T-cell (primary cell): ENCODE results near the gene GNAI1. TPM values are rescaled to one million over a fixed set of nuclear protein-coding genes. Genes with fewer than 3 reads are reported as not detected.

Experiments
- ATAC-seq, 4 experiments: fragments of 200-7000 bp in 3 of 4; fragments of 150-1000 bp in 1 of 4; cut with Tn5 transposase; replicated peaks in 1 of 4; 1 replicate in 3 of 4; 2 replicates in 1 of 4; pipeline ENCODE4 v1.10.0; 2021; ENCODE audit warnings: moderate library complexity in 3 of 4, mild to moderate bottlenecking in 2 of 4, moderate number of reproducible peaks in 1 of 4
- CTCF ChIA-PET, 2 donors: fragments of 300-600 bp; sonication (Branson Sonifier 250); formaldehyde crosslinking; loops; one replicate each; lab custom pipeline; 2022; ENCODE audit warnings: antibody characterized with exemption in 2 of 2; lab: Charles Lee
- POLR2A ChIA-PET, 2 donors: fragments of 300-600 bp; sonication (Branson Sonifier 250); formaldehyde crosslinking; loops; one replicate each; lab custom pipeline; 2022; ENCODE audit warnings: antibody characterized with exemption in 2 of 2; lab: Charles Lee
- DNase-seq, 35 experiments: peaks; one replicate each; pipeline versions ENCODE4 v3.0.0 to v3.0.0-alpha.2; 2013 to 2023
- H3K27ac ChIP-seq: one replicate; pipeline ENCODE4 v1.5.1; 2013; ENCODE audit warnings: low read length
- H3K27me3 ChIP-seq, 2 experiments: replicated peaks in 1 of 2; 1 replicate in 1 of 2; 2 replicates in 1 of 2; pipeline versions ENCODE4 v1.6.1 to v1.7.0; 2013; ENCODE audit warnings: low read length in 1 of 2, mixed read lengths in 1 of 2; ENCODE audit not compliant: control insufficient read depth in 2 of 2, insufficient read depth in 2 of 2; ENCODE audit errors: extremely low read depth in 1 of 2
- H3K36me3 ChIP-seq, 2 donors: 1 replicate in 1 of 2; 2 replicates in 1 of 2; pipeline versions ENCODE4 v1.6.1 to v1.7.0; 2013; ENCODE audit warnings: low read length in 1 of 2; ENCODE audit not compliant: control insufficient read depth in 2 of 2, insufficient read depth in 1 of 2; ENCODE audit errors: extremely low read depth in 1 of 2
- H3K4me1 ChIP-seq, 2 experiments: 1 replicate in 1 of 2; 2 replicates in 1 of 2; pipeline versions ENCODE4 v1.6.1 to v1.7.0; 2013; ENCODE audit warnings: low read length in 2 of 2, mixed read lengths in 1 of 2; ENCODE audit not compliant: insufficient read depth in 2 of 2, control insufficient read depth in 1 of 2; ENCODE audit errors: extremely low read depth in 1 of 2
- H3K4me3 ChIP-seq, 2 donors: 1 replicate in 1 of 2; 2 replicates in 1 of 2; pipeline versions ENCODE4 v1.5.1 to v1.7.0; 2013; ENCODE audit warnings: mild to moderate bottlenecking in 2 of 2, low read length in 1 of 2, moderate library complexity in 1 of 2; ENCODE audit not compliant: control insufficient read depth in 1 of 2; ENCODE audit errors: extremely low read depth in 1 of 2
- H3K9me3 ChIP-seq: 2 replicates; pipeline ENCODE4 v1.7.0; 2013
- H3K27ac Mint-ChIP-seq, 2 donors: one replicate each; pipeline ENCODE4 v1.8.0; 2020 to 2021; ENCODE audit warnings: mild to moderate bottlenecking in 2 of 2, mixed read lengths in 2 of 2
- H3K27me3 Mint-ChIP-seq, 2 donors: one replicate each; pipeline ENCODE4 v1.8.0; 2021 to 2022; ENCODE audit warnings: mixed read lengths in 2 of 2
- H3K36me3 Mint-ChIP-seq: one replicate; pipeline ENCODE4 v1.8.0; 2021; ENCODE audit warnings: mixed read lengths
- H3K4me1 Mint-ChIP-seq, 3 donors: one replicate each; pipeline ENCODE4 v1.8.0; 2020 to 2022; ENCODE audit warnings: mixed read lengths in 3 of 3, mild to moderate bottlenecking in 1 of 3
- H3K4me3 Mint-ChIP-seq, 3 donors: one replicate each; pipeline ENCODE4 v1.8.0; 2020 to 2022; ENCODE audit warnings: mild to moderate bottlenecking in 3 of 3, mixed read lengths in 3 of 3, moderate library complexity in 3 of 3
- H3K9me3 Mint-ChIP-seq, 3 donors: one replicate each; pipeline ENCODE4 v1.8.0; 2020 to 2022; ENCODE audit warnings: mixed read lengths in 3 of 3
- WGBS: methylation state at CpG from one replicate; pipeline ENCODE4 v1.1.5; 2013; ENCODE audit warnings: missing lambda C conversion rate; ENCODE audit not compliant: insufficient coverage; 5-methylcytosine and 5-hydroxymethylcytosine counted together
- total RNA-seq, 35 experiments: library from RNA in 6 of 35; stranded (reverse) in 6 of 35; fragments of 120-200 nt in 1 of 35; gene quantifications; one replicate each; pipeline versions ENCODE4 v1.2.1 to v1.2.4 and lab custom pipeline; 2013 to 2026

Gene GNAI1
- total RNA-seq, 5 donors from 2014 or later (not counting 1 experiment from before 2014, with no cell fraction given), result 0.79 to 3.3 (median 1.4) TPM

DNA sequence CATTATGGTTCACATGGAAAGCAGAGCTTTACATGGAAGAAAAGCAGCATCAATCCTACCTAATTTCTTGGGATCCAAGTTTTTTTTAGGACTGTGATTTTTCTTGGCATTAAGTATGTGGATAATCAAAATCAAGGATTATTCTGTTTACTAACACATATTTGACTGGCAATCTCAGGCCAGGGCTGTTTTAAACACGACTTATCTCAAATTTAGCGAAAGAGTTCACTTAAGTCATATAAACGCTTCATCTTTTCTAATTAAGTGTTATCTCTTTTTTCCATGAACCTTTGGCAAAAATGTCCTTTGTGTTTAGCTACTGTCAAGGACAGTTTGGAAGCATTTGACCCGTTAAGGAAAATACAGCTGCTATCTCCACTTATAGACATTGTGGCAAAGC is 92.0 kb downstream of the GNAI1 start:
- CTCF ChIA-PET, result no interaction called here
- no peaks in the 10 kb centered on the region for H3K4me1 ChIP-seq
- no peak overlapping the region for H3K27ac ChIP-seq
- DNase-seq (no peak), ATAC-seq (no peak)
- Mint-ChIP-seq H3K4me1 (no peaks in the 10 kb centered on the region), H3K9me3 (no peaks in the 10 kb centered on the region), H3K36me3 (no peaks in the 10 kb centered on the region), H3K4me3 (no peak overlapping the region), H3K27ac (no peak overlapping the region), H3K27me3 (peaks cover 0 to 3% of the 10 kb centered on the region in 2 donors)
- WGBS, result 100% methylated on average over 1 of the region's 4 CpGs
- H3K4me3 ChIP-seq, result no peak overlapping the region
- H3K9me3 ChIP-seq, result no peaks in the 10 kb centered on the region
- POLR2A ChIA-PET, result interaction anchor here in 1 of 2 donors (0.7 kb wide), 1 partner anchor 1709 kb away, joined by 4 read pairs; no protein-coding TSS in a partner anchor
- no peaks in the 10 kb centered on the region for H3K27me3 ChIP-seq
- no peaks in the 10 kb centered on the region for H3K36me3 ChIP-seq

DNA sequence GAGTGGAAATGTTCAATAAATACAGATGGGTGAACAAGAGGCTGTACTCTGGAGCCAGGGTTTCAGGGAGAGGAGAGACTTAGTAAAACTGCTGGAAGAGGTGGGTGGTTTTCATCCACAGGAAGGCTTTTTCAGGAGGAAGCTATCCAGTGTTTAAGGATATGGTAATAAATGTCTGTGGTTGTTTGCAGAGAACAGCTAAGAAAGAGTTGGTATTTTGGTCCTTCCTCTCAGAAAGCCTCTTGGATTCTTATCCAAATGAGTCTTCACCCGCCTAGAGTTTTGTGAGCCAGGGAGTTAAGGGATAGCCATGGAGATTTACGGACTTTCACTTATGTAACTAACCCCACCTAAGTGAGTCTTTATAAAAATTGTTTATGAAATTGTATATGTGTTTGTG is 95.7 kb downstream of the GNAI1 start:
- Mint-ChIP-seq H3K4me3 (no peak overlapping the region), H3K27me3 (peaks cover 0 to 3% of the 10 kb centered on the region in 2 donors), H3K4me1 (no peaks in the 10 kb centered on the region), H3K27ac (no peak overlapping the region), H3K9me3 (no peaks in the 10 kb centered on the region), H3K36me3 (no peaks in the 10 kb centered on the region)
- H3K4me3 ChIP-seq, result no peak overlapping the region
- ChIA-PET CTCF (no interaction called here), POLR2A (no interaction called here)
- no peaks in the 10 kb centered on the region for H3K4me1 ChIP-seq
- H3K36me3 ChIP-seq, result no peaks in the 10 kb centered on the region
- H3K27me3 ChIP-seq, result no peaks in the 10 kb centered on the region
- DNase-seq, result no peak
- ATAC-seq, result no peak
- no peaks in the 10 kb centered on the region for H3K9me3 ChIP-seq
- H3K27ac ChIP-seq, result no peak overlapping the region
- WGBS, result no CpG with 5 or more reads among the region's 2 CpGs

DNA sequence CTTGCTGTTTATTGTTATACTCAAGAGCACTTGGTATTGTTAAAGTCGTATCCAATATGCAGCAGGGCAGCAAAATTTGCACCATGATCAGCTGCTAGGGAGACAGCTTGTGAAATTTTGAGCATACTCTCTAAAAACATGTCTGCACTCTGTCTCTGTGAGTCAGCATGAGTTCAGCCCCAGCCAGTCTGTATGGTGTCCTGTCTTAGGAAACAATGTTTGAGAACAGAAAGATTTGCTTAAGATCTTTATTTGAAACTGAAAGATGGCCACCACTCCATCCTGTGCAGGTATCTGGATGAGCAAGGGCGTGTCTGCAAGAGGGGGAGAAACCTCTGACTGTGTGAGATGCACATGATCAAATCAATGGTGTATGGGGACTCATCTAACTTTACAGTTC is 97.1 kb downstream of the GNAI1 start:
- Histone ChIP-seq H3K27me3 (no peaks in the 10 kb centered on the region), H3K9me3 (no peaks in the 10 kb centered on the region), H3K36me3 (no peaks in the 10 kb centered on the region), H3K4me1 (no peaks in the 10 kb centered on the region), H3K27ac (no peak overlapping the region), H3K4me3 (no peak overlapping the region)
- Mint-ChIP-seq H3K27ac (no peak overlapping the region), H3K4me1 (no peaks in the 10 kb centered on the region), H3K36me3 (no peaks in the 10 kb centered on the region), H3K4me3 (no peak overlapping the region), H3K27me3 (peaks cover 0 to 2% of the 10 kb centered on the region in 2 donors), H3K9me3 (no peaks in the 10 kb centered on the region)
- ChIA-PET CTCF (no interaction called here), POLR2A (no interaction called here)
- DNase-seq (no peak), ATAC-seq (no peak)
- no CpG with 5 or more reads among the region's 2 CpGs for WGBS

DNA sequence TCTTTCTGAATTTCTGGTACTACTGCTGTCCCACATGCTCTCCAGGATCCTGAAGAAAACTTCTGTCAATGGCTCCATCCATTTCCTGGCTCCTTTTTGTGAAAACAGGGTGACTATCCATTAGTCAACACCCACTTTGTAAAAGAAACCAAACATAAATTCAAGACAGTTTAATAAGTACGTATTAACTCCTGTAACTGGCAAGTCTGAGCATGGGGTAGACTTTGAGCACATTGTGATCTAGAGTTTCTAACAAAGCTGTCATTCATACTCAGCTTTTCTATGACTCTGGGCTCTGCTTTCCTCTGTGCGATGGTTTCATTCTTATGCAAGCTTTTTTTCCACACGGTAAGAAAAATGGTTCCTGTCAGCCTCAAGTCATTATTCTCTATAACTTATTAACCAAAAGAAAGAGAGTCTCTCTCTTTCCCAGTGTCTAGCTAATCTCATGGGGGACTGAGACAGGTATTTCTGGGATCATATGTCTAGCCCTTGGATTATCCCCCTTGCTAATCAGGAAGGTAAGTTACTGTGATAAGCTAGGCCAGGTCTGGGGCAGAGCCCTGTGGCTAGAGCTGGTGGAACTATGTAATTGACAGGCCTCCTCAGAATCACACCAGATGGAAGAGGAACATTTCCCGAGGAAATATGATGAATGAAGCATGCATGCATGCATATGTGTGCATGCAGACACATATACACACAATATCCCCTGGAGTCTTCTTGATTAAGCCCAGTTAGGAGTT is 98.5 kb downstream of the GNAI1 start:
- H3K9me3 Mint-ChIP-seq, result no peaks in the 10 kb centered on the region
- H3K27ac Mint-ChIP-seq, result no peak overlapping the region
- Histone ChIP-seq H3K36me3 (no peaks in the 10 kb centered on the region), H3K4me1 (no peaks in the 10 kb centered on the region), H3K4me3 (no peak overlapping the region), H3K9me3 (no peaks in the 10 kb centered on the region), H3K27ac (no peak overlapping the region), H3K27me3 (no peaks in the 10 kb centered on the region)
- 86% methylated on average over 1 of the region's 4 CpGs for WGBS
- ChIA-PET POLR2A (no interaction called here), CTCF (no interaction called here)
- no peaks in the 10 kb centered on the region for H3K36me3 Mint-ChIP-seq
- DNase-seq (no peak), ATAC-seq (no peak)
- no peaks in the 10 kb centered on the region for H3K27me3 Mint-ChIP-seq
- no peak overlapping the region for H3K4me3 Mint-ChIP-seq
- no peaks in the 10 kb centered on the region for H3K4me1 Mint-ChIP-seq

DNA sequence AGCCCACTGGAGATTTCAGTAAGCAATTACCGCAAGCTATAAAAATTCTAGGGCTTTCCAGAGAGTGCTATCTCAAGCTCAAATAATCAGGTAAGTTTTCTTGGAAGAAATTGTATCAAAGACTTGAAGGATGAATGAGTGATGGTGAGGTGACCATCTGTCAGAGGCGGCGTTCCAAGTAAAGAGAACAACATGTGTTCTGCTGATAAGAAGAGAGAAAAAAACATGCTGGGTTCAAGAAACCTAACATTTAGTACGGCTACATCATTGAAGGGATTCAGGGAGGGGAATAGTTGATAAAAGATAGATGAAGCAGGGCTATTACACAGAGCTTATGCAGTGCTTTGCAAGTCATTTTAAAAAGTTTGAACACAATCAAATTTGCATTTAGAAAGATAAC is 100.7 kb downstream of the GNAI1 start:
- ATAC-seq, result no peak

DNA sequence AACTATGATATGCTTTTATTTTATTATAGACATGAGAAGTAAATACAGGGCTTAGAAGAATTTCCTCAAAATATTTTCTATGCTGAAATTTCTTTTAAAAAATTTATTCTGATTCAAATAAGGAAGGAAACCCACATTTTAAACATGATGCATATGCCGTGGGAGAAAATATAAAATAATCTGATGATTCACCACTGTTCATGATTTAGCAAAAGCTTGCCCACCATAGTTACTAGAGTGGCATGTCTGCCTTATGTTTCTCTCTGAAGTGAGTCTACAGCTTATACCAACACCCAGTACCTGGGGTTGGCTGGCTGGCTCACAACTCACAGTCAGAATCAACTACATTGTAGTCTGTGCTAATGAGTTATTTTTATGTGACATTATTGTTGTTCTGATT is 102.0 kb downstream of the GNAI1 start:
- CTCF ChIA-PET, result no interaction called here

More for the DNA sequence above, 100.7 kb downstream of the GNAI1 start:
- 89% methylated on average over 3 of the region's 4 CpGs for WGBS
- H3K27me3 ChIP-seq, result no peaks in the 10 kb centered on the region
- CTCF ChIA-PET, result no interaction called here
- no peaks in the 10 kb centered on the region for H3K27me3 Mint-ChIP-seq
- POLR2A ChIA-PET, result no interaction called here
- no peak for DNase-seq
- H3K27ac ChIP-seq, result no peak overlapping the region
- H3K9me3 ChIP-seq, result no peaks in the 10 kb centered on the region
- H3K4me3 Mint-ChIP-seq, result no peak overlapping the region
- no peaks in the 10 kb centered on the region for H3K36me3 Mint-ChIP-seq
- no peaks in the 10 kb centered on the region for H3K4me1 Mint-ChIP-seq
- no peaks in the 10 kb centered on the region for H3K36me3 ChIP-seq
- H3K4me1 ChIP-seq, result no peaks in the 10 kb centered on the region
- no peak overlapping the region for H3K27ac Mint-ChIP-seq
- H3K9me3 Mint-ChIP-seq, result no peaks in the 10 kb centered on the region
- H3K4me3 ChIP-seq, result no peak overlapping the region

More for the DNA sequence above, 102.0 kb downstream of the GNAI1 start:
- Histone ChIP-seq H3K4me3 (no peak overlapping the region), H3K27ac (no peak overlapping the region), H3K4me1 (no peaks in the 10 kb centered on the region), H3K9me3 (no peaks in the 10 kb centered on the region), H3K27me3 (no peaks in the 10 kb centered on the region), H3K36me3 (no peaks in the 10 kb centered on the region)
- POLR2A ChIA-PET, result no interaction called here
- Mint-ChIP-seq H3K4me3 (no peak overlapping the region), H3K9me3 (no peaks in the 10 kb centered on the region), H3K27me3 (no peaks in the 10 kb centered on the region), H3K27ac (no peak overlapping the region), H3K36me3 (no peaks in the 10 kb centered on the region), H3K4me1 (no peaks in the 10 kb centered on the region)
- no peak for ATAC-seq
- no peak for DNase-seq
- no CpG with 5 or more reads among the region's 1 CpG for WGBS
